Cardiac atrium fibroblast (primary cell): Measurements from ENCODE around the gene GPR15. TPM values are rescaled to one million over a fixed set of nuclear protein-coding genes. Genes with fewer than 3 reads are reported as not detected.

Experiments used
- total RNA-seq: library from RNA; depleted of rRNA; stranded (reverse); fragments of >200 nt; gene quantifications from 2 replicates; pipeline ENCODE4 v1.2.3, GENCODE V29; 2015

Gene GPR15
- total RNA-seq, result not detected in 2 replicates

GRCh38 chr3:98531622-98532274, at the start of gene GPR15:
Gene GPR15, plus strand, starts transcription at chr3:98531978. Its CDS starts 56 bp downstream, at chr3:98532034.

GRCh38 chr3:98497381-98497780, 34.4 kb upstream of the GPR15 start, which contains the start of gene OR5K2:
Gene OR5K2, plus strand, starts transcription at chr3:98497681. Its CDS starts 0 bp downstream, at chr3:98497681.

GRCh38 chr3:98522544-98523281, 9.1 kb upstream of the GPR15 start, which contains the start of gene CLDND1:
Gene CLDND1, minus strand, starts transcription at chr3:98522902. Its CDS starts 1,478 bp downstream, at chr3:98521424.

Other genes with a start within 250 kb of the GPR15 start
- not detected in 2 replicates for gene OR5H2, start 249.5 kb upstream of the GPR15 start, total RNA-seq
- not detected in 2 replicates for gene OR5K4, start 178.1 kb upstream of the GPR15 start, total RNA-seq
- not detected in 2 replicates for gene OR5K3, start 141.3 kb upstream of the GPR15 start, total RNA-seq
- gene OR5K1, start 68.8 kb upstream of the GPR15 start, total RNA-seq, result not detected in 2 replicates
- gene OR5K2, start 34.3 kb upstream of the GPR15 start, total RNA-seq, result not detected in 2 replicates
- gene CLDND1, start 9.1 kb upstream of the GPR15 start, total RNA-seq, result 83.8 and 97.7 TPM in 2 replicates
- 48.4 and 51.7 TPM in 2 replicates for gene CPOX, start 61.6 kb downstream of the GPR15 start, total RNA-seq
- gene ST3GAL6, start 231.4 kb downstream of the GPR15 start, total RNA-seq, result 10.7 and 20.6 TPM in 2 replicates